Activated naive CD4-positive, alpha-beta T cell treated with anti-CD3 and anti-CD28 coated beads, Interleukin-2, amount 10 ng/mL, durations not matched to agents 7 days and 5 days (primary cell): Measurements from ENCODE around the gene SERPINB11.
"Not testable (repeated sequence)": the region's sequence is repeated elsewhere in the genome, so short reads cannot be mapped to it uniquely, and the experiment has no call there.

Experiments used
- CTCF ChIA-PET: fragments of 350-600 bp; sonication (Branson Sonifier 250); formaldehyde crosslinking; loops from one replicate; lab custom pipeline; 2021; ENCODE audit warnings: antibody characterized with exemption; lab: Charles Lee
- DNase-seq: peaks from one replicate; pipeline ENCODE4 v3.0.0-alpha.2; 2020
- H3K27ac Mint-ChIP-seq: one replicate; pipeline ENCODE4 v1.8.0; 2021; ENCODE audit warnings: mild to moderate bottlenecking, moderate library complexity, mixed read lengths
- H3K27me3 Mint-ChIP-seq: one replicate; pipeline ENCODE4 v1.8.0; 2021; ENCODE audit warnings: mild to moderate bottlenecking, mixed read lengths
- H3K36me3 Mint-ChIP-seq: one replicate; pipeline ENCODE4 v1.8.0; 2021; ENCODE audit warnings: mixed read lengths
- H3K4me1 Mint-ChIP-seq: one replicate; pipeline ENCODE4 v1.8.0; 2021; ENCODE audit warnings: mixed read lengths
- H3K4me3 Mint-ChIP-seq: one replicate; pipeline ENCODE4 v1.8.0; 2021; ENCODE audit warnings: mild to moderate bottlenecking, moderate library complexity, mixed read lengths
- H3K9me3 Mint-ChIP-seq: one replicate; pipeline ENCODE4 v1.8.0; 2021; ENCODE audit warnings: mixed read lengths

The SERPINB11 gene, protein sequence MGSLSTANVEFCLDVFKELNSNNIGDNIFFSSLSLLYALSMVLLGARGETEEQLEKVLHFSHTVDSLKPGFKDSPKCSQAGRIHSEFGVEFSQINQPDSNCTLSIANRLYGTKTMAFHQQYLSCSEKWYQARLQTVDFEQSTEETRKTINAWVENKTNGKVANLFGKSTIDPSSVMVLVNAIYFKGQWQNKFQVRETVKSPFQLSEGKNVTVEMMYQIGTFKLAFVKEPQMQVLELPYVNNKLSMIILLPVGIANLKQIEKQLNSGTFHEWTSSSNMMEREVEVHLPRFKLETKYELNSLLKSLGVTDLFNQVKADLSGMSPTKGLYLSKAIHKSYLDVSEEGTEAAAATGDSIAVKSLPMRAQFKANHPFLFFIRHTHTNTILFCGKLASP

DNA sequence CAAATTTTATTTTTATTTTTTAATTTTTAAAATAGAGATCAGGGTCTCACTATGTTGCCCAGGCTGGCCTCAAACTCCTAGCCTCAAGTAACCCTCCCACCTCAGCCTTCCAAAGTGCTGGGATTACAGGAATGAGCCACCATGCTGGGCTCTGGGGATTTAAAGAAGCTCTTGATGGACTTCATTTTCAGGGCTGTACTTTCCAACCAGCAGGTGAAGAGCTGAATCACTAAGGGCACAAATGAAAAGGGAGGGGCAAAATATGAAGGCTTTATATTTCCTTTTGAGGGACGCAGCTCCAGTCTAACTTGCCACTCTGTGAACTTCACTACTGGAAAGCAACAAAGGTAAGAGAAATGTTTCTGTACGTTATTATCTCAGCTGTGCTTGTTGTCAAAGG lies at the start of gene SERPINB11:
Gene SERPINB11 (plus strand): TSS at position 301 of the 400 bp plus-strand sequence. CDS start 7,234 bp downstream, outside the sequence.
- no peak for DNase-seq
- H3K36me3 Mint-ChIP-seq, result no peaks in the 10 kb centered on the region
- H3K4me1 Mint-ChIP-seq, result no peaks in the 10 kb centered on the region
- CTCF ChIA-PET, result no interaction called here
- no peaks in the 10 kb centered on the region for H3K9me3 Mint-ChIP-seq
- H3K27ac Mint-ChIP-seq, result no peak within 1 kb of the TSS
- H3K27me3 Mint-ChIP-seq, result no peaks in the 10 kb centered on the region
- H3K4me3 Mint-ChIP-seq, result no peak within 1 kb of the TSS

DNA sequence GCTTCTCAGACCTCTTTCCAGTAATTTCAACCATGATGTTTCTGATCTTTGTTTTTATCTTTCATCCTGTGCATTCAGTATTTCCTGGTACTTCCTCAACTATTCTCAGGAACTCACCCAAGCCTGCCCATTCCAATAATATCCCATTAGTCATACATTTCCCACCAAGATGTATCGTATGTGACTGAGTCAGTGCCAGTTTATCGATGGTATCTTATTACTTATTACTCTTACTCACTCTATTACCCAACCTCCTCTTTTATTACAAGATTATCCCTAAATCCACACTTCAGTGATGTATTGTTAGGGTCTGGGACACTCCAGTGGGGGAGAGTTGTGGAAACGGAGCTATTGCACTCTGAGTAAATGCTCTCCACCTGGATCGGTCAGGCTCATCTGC lies 43.8 kb upstream of the SERPINB11 start:
- H3K27ac Mint-ChIP-seq, H3K9me3 Mint-ChIP-seq, H3K27me3 Mint-ChIP-seq, CTCF ChIA-PET, H3K36me3 Mint-ChIP-seq, H3K4me1 Mint-ChIP-seq, H3K4me3 Mint-ChIP-seq, DNase-seq: not testable (repeated sequence)

DNA sequence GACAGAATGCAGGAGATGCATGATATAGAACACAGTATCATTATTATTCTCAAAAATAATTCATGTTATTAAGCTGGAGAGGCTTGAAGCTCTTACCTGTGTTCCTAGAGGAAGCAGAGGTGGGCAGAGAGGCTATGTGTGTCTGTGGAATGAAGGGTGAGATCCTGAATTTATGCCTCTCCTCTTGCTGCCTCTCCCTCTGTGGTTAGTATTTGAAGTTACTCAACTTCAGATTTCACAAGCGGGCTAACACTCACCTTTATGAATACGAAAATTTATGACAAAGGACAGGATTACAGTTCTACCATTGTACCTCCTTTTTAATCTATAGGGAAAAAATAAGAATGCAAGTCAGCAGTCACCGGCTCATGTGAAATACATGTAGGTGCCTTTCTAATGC lies 41.0 kb upstream of the SERPINB11 start, which contains the start of gene SERPINB3:
Gene SERPINB3 (minus strand): TSS at position 144 of the 400 bp plus-strand sequence. CDS start 677 bp downstream, outside the sequence.
- H3K9me3 Mint-ChIP-seq, H3K36me3 Mint-ChIP-seq, CTCF ChIA-PET, DNase-seq, H3K27ac Mint-ChIP-seq, H3K4me1 Mint-ChIP-seq, H3K27me3 Mint-ChIP-seq, H3K4me3 Mint-ChIP-seq: not testable (repeated sequence)

DNA sequence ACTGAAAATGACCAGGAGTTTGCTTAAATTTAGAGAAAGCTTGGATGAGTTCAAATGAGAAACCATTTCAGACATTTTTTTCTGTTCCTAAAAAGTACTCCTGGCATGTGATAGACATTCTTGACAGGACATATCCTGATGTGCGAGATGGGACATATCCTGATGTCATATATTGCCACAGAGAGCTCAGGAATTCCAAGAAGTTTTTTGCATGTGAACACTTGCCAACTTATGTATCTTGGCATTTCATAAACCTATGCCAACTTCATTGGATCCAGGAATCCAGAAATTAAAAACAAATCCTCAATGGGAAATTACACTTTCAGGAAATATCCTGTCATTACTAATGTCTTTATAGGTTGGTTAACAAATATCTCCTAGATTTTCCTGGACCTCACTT lies 38.2 kb upstream of the SERPINB11 start:
- H3K36me3 Mint-ChIP-seq, result no peaks in the 10 kb centered on the region
- no peak overlapping the region for H3K4me3 Mint-ChIP-seq
- no peak for DNase-seq
- H3K4me1 Mint-ChIP-seq, result no peaks in the 10 kb centered on the region
- CTCF ChIA-PET, result no interaction called here
- no peaks in the 10 kb centered on the region for H3K27me3 Mint-ChIP-seq
- H3K9me3 Mint-ChIP-seq, result peaks cover 2% of the 10 kb centered on the region
- H3K27ac Mint-ChIP-seq, result no peak overlapping the region

DNA sequence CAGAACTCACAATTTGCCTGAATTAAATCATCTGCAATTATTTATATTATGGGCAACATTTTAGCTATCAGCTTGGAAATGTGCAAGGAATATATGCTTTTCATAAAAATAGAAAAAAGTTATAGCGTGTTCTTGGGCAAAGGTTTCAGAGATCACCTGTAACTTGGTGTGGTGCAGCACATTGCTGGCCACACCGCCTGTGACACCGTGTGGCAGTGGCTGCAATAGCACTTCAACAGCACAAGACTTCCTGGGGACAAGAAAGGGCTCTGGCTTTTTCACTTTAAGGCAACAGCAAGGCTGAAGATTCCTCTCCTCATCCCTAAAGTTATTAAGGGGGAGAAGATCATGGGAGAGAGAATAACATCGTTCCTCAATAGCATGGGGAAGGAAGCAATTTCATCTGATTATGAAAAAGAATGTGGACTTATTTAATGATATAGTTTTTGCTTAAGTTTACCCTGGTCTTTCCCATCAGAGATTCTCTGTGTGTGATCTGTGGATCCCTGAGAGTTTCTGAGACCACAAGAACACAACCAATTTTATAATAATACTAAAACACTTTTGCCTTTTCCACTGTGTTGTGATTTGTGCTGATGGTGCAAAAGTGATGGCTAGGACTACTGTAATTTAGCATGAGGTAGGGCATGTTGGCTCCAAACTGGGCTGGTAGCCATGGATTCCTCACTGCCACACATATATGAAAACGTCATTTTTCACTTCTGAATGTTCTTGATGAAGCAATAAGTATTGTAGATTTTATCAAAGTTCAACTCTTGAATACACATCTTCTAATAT lies 26.0 kb upstream of the SERPINB11 start:
- DNase-seq, result no peak
- H3K4me1 Mint-ChIP-seq, result no peaks in the 10 kb centered on the region
- CTCF ChIA-PET, result no interaction called here
- H3K9me3 Mint-ChIP-seq, result no peaks in the 10 kb centered on the region
- H3K27me3 Mint-ChIP-seq, result no peaks in the 10 kb centered on the region
- no peaks in the 10 kb centered on the region for H3K36me3 Mint-ChIP-seq
- H3K4me3 Mint-ChIP-seq, result no peak overlapping the region
- no peak overlapping the region for H3K27ac Mint-ChIP-seq

DNA sequence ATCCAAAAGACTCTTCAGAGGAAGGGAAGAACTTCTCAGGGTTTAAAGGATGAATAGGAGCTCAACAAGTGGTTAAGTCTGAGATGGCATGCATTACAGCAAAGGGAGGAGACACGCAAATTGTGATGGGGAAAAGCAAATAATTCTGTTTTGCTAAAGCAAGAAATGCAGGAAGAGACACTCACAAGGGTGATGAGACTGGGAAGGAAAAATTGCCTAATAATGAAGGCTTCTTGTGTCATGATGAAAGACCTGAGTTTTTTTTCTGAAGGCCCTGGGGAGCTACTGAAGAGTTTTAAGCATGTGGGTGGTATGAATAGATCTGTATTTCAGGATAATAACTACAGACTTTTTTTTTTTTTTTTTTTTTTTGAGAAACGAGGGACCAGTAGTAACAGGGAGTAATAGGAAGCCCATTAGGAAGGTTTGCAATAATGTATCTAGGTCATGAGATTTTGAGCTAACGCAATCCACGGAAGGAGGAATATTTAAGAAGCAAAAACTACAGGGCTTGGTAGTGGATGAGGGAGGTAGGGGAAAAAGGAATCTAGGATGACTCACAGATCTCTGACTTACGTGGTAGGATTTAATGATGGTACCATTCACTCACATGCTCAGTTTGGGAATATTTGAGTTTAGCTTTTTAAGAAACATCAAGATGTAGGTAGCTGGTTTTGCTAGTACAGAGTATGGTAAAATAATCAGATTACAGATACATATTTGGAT lies 25.1 kb upstream of the SERPINB11 start:
- Mint-ChIP-seq H3K4me3 (no peak overlapping the region), H3K27me3 (no peaks in the 10 kb centered on the region), H3K4me1 (no peaks in the 10 kb centered on the region), H3K27ac (no peak overlapping the region), H3K36me3 (no peaks in the 10 kb centered on the region), H3K9me3 (no peaks in the 10 kb centered on the region)
- no peak for DNase-seq
- CTCF ChIA-PET, result interaction anchor here (0.8 kb wide), 1 partner anchor 160 kb away, joined by 3 read pairs; no protein-coding TSS in a partner anchor

DNA sequence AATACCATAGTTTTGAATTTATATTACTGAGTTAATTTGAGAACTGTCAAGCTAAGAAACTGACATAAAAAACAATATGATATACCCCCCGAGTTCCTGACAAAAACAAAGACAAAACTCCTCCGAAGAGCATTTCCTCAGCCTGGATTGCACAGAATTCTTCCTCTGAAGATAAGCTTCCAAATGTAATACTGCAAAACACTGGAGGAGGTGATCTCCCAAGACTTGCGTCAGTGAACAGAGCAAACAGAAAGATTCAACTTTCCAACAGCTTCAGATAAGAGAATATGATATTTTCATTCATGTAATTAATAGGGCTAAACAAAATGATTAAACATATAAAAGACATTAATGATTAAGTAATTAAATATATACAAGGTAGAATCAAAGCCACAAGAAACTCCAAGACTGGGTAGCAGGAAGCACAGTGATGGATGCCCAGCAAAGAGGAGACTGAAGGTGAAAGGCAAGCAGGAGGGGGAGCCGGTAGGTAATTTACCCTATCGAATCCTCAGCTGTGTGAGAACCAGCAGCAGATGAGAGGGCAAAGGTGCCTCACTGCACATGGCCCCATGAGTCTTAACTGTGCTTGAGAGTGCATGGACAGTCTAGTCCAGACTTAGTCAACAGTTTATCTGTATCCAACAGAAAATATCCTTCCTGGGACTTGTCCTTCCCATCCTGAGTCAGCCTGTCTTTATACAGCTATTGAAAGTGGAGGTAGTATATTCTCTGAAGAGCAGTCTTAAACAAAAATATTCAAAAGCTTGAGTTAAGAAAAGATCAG lies 22.7 kb upstream of the SERPINB11 start:
- H3K27me3 Mint-ChIP-seq, result no peaks in the 10 kb centered on the region
- CTCF ChIA-PET, result no interaction called here
- H3K4me1 Mint-ChIP-seq, result no peaks in the 10 kb centered on the region
- H3K36me3 Mint-ChIP-seq, result no peaks in the 10 kb centered on the region
- no peak overlapping the region for H3K27ac Mint-ChIP-seq
- no peaks in the 10 kb centered on the region for H3K9me3 Mint-ChIP-seq
- H3K4me3 Mint-ChIP-seq, result no peak overlapping the region
- no peak for DNase-seq

DNA sequence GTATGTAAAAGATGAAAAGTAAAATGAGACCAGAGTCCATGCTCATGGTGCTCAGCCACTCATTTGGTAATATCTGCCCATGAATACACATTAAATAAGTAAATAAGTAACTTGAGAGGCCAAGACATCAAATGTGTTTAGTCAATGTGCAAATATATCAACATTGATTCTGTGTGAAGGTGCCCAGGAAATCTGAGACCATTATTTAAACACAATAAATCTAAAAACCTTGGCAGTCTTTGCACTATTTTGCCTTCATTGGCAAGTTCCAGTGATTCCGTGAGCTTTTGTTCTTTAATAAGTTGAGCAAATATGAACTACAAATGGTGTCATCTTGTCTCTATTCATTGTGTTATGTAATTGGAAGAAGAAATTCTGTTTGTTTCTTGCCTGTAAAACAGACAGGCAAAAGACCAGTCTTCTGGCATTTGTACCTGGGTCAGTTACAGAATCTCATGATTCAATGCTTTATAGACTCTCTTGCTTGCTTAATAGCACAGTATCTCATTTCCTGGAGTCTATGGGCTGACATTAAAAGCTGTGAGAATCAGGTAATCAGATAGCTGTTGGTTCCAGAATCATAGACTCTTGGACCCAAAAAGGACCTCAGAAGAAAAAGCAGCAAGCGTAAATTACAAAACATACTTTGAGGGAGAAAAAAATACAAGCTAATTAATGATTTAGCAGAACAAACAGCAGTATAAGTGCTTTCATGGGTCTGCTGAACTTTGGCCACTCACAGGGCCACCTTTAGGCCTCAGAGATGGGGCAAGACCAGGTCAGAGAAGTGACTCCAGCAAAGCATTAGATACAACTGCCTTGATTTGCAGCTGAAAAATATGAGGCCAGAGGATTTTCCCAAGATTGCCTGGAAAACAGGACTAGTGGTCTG lies 21.1 kb upstream of the SERPINB11 start:
- CTCF ChIA-PET, result no interaction called here
- DNase-seq, result no peak
- no peak overlapping the region for H3K27ac Mint-ChIP-seq
- H3K4me1 Mint-ChIP-seq, result no peaks in the 10 kb centered on the region
- H3K36me3 Mint-ChIP-seq, result no peaks in the 10 kb centered on the region
- no peak overlapping the region for H3K4me3 Mint-ChIP-seq
- H3K9me3 Mint-ChIP-seq, result no peaks in the 10 kb centered on the region
- no peaks in the 10 kb centered on the region for H3K27me3 Mint-ChIP-seq

DNA sequence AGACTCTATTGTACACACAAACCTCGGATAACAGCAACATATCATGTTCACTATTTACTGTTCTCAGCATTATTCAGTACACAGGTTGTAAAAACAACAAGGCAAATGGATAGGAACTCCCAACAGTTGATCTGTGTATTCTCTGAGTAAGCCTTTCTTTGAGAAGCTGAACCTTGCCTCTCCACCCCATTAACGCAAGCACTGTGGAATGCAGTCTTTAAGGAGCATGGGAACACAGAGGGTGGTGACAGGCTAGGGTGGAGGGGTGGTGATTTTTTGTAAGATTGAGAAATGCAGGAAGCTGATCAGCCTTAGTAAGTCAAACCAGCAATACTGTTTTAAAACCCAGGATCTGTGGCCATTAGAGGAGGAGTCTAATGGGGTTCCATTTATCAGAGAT lies 19.6 kb upstream of the SERPINB11 start:
- Mint-ChIP-seq H3K9me3 (no peaks in the 10 kb centered on the region), H3K27ac (no peak overlapping the region), H3K4me1 (no peaks in the 10 kb centered on the region), H3K27me3 (no peaks in the 10 kb centered on the region), H3K4me3 (no peak overlapping the region), H3K36me3 (no peaks in the 10 kb centered on the region)
- CTCF ChIA-PET, result no interaction called here
- no peak for DNase-seq

DNA sequence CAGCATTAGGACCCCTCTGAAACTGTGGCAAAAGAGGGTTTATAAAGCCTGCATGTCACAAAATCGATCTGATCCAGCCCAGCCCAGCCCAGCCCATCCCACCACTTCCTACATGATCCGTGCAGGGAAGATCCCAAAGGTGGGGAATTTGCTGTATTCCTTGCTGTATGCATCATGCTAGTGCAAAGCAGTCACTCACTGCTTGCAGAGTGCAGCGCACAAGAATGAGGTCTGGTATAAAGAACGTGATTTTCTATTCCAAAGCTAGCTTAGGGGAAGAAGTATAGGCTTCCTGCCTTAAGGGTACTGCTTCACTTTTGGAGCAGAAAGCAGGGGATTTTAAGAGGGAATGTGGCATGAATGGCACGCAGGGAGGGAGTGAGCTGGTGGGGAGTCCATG lies 18.9 kb upstream of the SERPINB11 start:
- no peak for DNase-seq
- H3K27ac Mint-ChIP-seq, result peak overlapping the region; percentile 8
- no peaks in the 10 kb centered on the region for H3K9me3 Mint-ChIP-seq
- CTCF ChIA-PET, result no interaction called here
- H3K4me1 Mint-ChIP-seq, result no peaks in the 10 kb centered on the region
- H3K36me3 Mint-ChIP-seq, result no peaks in the 10 kb centered on the region
- H3K4me3 Mint-ChIP-seq, result no peak overlapping the region
- no peaks in the 10 kb centered on the region for H3K27me3 Mint-ChIP-seq

DNA sequence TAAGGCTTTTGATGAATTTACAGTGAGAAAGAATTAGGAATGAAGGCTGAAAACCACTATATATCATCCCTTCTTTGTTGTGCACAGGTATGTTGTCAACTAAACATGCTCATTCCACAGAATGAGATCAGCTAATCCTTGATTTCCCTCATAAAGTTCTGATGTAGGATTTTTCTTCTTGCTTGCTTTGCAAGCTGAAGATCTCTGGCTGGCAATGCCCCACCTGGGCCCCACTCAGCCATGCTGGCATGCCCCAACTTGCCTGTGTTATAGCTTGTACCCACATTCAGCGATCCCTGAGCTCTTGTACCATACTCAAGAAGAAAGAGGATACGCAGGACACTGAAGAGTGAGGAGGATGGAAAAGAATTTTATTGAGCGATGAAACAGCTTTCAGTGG lies 18.0 kb upstream of the SERPINB11 start:
- no peak for DNase-seq

DNA sequence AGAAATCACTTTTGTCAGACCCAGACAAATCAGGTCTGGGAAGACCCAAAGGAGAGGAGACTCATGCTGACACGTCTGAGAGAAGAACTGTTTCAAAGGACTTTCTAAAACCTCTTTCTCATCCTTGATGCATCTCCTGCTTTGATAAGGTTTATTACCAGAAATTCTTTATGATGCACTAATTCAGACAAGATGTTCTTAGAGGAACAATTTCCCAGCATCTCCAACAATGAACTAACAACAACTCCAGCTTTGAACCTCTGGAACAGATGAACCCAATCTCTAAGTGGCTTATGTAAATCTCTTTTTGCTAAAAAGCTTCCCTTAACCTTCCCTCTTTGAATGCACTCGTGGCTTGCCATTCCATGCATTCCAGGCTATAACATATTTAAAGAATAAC lies 15.9 kb upstream of the SERPINB11 start:
- H3K27ac Mint-ChIP-seq, result no peak overlapping the region
- no peak overlapping the region for H3K4me3 Mint-ChIP-seq
- no peaks in the 10 kb centered on the region for H3K27me3 Mint-ChIP-seq
- CTCF ChIA-PET, result no interaction called here
- H3K36me3 Mint-ChIP-seq, result no peaks in the 10 kb centered on the region
- peaks cover 3% of the 10 kb centered on the region for H3K9me3 Mint-ChIP-seq
- DNase-seq, result no peak
- no peaks in the 10 kb centered on the region for H3K4me1 Mint-ChIP-seq

More for the DNA sequence above, 18.0 kb upstream of the SERPINB11 start:
- Mint-ChIP-seq H3K27me3 (no peaks in the 10 kb centered on the region), H3K4me3 (no peak overlapping the region), H3K36me3 (no peaks in the 10 kb centered on the region), H3K4me1 (no peaks in the 10 kb centered on the region), H3K9me3 (no peaks in the 10 kb centered on the region), H3K27ac (no peak overlapping the region)
- CTCF ChIA-PET, result no interaction called here

DNA sequence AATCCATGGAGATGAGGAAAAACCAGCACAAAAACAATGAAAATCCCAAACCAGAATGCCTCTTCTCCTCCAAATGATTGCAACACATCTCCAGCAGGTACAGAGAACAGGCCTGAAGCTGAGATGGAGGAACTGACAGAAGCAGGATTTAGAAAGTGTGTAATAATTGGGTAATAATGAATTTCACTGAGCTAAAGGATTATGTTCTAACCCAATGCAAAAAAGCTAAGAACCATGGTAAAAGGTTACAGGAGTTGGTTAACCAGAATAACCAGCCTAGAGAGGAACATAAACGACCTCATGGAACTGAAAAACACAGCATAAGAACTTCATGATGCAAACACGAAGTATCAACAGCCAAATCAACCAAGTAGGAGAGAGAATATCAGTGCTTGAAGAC lies 13.7 kb upstream of the SERPINB11 start:
- H3K4me3 Mint-ChIP-seq, result no peak overlapping the region
- DNase-seq, result no peak
- H3K27me3 Mint-ChIP-seq, result no peaks in the 10 kb centered on the region
- peaks cover 3% of the 10 kb centered on the region for H3K9me3 Mint-ChIP-seq
- no peak overlapping the region for H3K27ac Mint-ChIP-seq
- H3K4me1 Mint-ChIP-seq, result no peaks in the 10 kb centered on the region
- H3K36me3 Mint-ChIP-seq, result no peaks in the 10 kb centered on the region
- CTCF ChIA-PET, result no interaction called here
